GM12878 (cell line): Measurements from ENCODE around the gene KCNE4. TPM values are rescaled to one million over a fixed set of nuclear protein-coding genes. Genes with fewer than 3 reads are reported as not detected.

Experiments used
- ATAC-seq: fragments of 200-7000 bp; cut with Tn5 transposase; 3 replicates; pipeline ENCODE4 v1.9.1; 2020; ENCODE audit warnings: mild to moderate bottlenecking, moderate library complexity
- BruUV-seq: library from RNA; stranded (reverse); fragments of 400-500 nt; replicated peaks from 2 replicates; lab custom pipeline; 2021; lab: Mats Ljungman, UMichigan
- CTCF ChIA-PET: fragments of 300-600 bp; sonication (Branson Sonifier 250); formaldehyde crosslinking; extraction: SDS; loops from one replicate; lab custom pipeline; 2021; ENCODE audit warnings: inconsistent platforms; lab: Yijun Ruan, JAX
- POLR2A ChIA-PET: fragments of 350-600 bp; formaldehyde crosslinking; extraction: SDS; loops from one replicate; lab custom pipeline; 2021; ENCODE audit warnings: inconsistent platforms; lab: Charles Lee
- RAD21 ChIA-PET: fragments of 300-600 bp; sonication (Branson Sonifier 250); formaldehyde crosslinking; loops from one replicate; lab custom pipeline; 2023; ENCODE audit warnings: antibody characterized with exemption; ENCODE audit not compliant: unreplicated experiment; lab: Charles Lee
- SMC1A ChIA-PET: fragments of 300-600 bp; sonication (Branson Sonifier 250); formaldehyde crosslinking; loops from one replicate; lab custom pipeline; 2023; ENCODE audit not compliant: unreplicated experiment, uncharacterized antibody; lab: Charles Lee
- DNase-seq: peaks from one replicate; pipeline ENCODE4 v3.0.0-alpha.2; 2011; ENCODE audit warnings: low read depth, low spot score
- FAIRE-seq: peaks from 3 replicates; lab custom pipeline; 2011; peaks lifted over from hg19 to GRCh38; lab: Jason Lieb, UNC
- H2AFZ ChIP-seq: 2 replicates; pipeline ENCODE4 v1.6.0; 2011; ENCODE audit warnings: low read depth, low read length, control low read depth; ENCODE audit not compliant: control insufficient read depth
- H3K27ac ChIP-seq: 2 replicates; pipeline ENCODE4 v1.5.1; 2011; ENCODE audit warnings: control low read depth; ENCODE audit not compliant: control insufficient read depth, insufficient read depth
- H3K27me3 ChIP-seq, 2 experiments: replicated peaks in 1 of 2; 2 replicates each; pipeline versions ENCODE4 v1.6.0 to v1.6.1; 2011; ENCODE audit warnings: low read length in 1 of 2; ENCODE audit not compliant: control insufficient read depth in 2 of 2, insufficient read depth in 2 of 2
- H3K36me3 ChIP-seq, 2 experiments: 2 replicates each; pipeline ENCODE4 v1.5.1; 2011; ENCODE audit warnings: low read length in 1 of 2; ENCODE audit not compliant: control insufficient read depth in 2 of 2, insufficient read depth in 2 of 2
- H3K4me1 ChIP-seq: 2 replicates; pipeline ENCODE4 v1.6.1; 2011; ENCODE audit warnings: mild to moderate bottlenecking, low read length, moderate library complexity, mixed read lengths; ENCODE audit not compliant: control insufficient read depth, insufficient read depth
- H3K4me2 ChIP-seq: 2 replicates; pipeline ENCODE4 v1.6.0; 2011; ENCODE audit warnings: control low read depth; ENCODE audit not compliant: control insufficient read depth, insufficient read depth
- H3K4me3 ChIP-seq: fragments of 200-600 bp; sonication (generic); 2 replicates; pipeline ENCODE4 v1.5.1; 2016
- H3K79me2 ChIP-seq: 2 replicates; pipeline ENCODE4 v1.6.0; 2011; ENCODE audit warnings: low read length; ENCODE audit not compliant: control insufficient read depth, insufficient read depth
- H3K9ac ChIP-seq: 2 replicates; pipeline ENCODE4 v1.8.0; 2011; ENCODE audit warnings: low read length, control low read depth, mixed read lengths; ENCODE audit not compliant: control insufficient read depth, insufficient read depth
- H3K9me3 ChIP-seq: replicated peaks from 3 replicates; pipeline ENCODE4 v1.5.1; 2011; ENCODE audit warnings: mild to moderate bottlenecking, low read length; ENCODE audit not compliant: control insufficient read depth, insufficient read depth
- H4K20me1 ChIP-seq: 2 replicates; pipeline ENCODE4 v1.6.0; 2011; ENCODE audit not compliant: control insufficient read depth, insufficient read depth
- ESRRA ChIP-seq: IDR thresholded peaks from 2 replicates; pipeline ENCODE4 v1.6.1; 2012; ENCODE audit warnings: mild to moderate bottlenecking, low read length, improper control_type of control experiment
- MYB ChIP-seq: fragments of 150-350 bp; IDR thresholded peaks from 2 replicates; pipeline ENCODE4 v1.6.1; 2014; ENCODE audit warnings: mild to moderate bottlenecking, low read depth, low read length, borderline replicate concordance
- NFYB ChIP-seq: IDR thresholded peaks from 2 replicates; pipeline ENCODE4 v1.6.1; 2011; ENCODE audit warnings: low read depth, mild to moderate bottlenecking, low read length, improper control_type of control experiment, moderate library complexity; ENCODE audit not compliant: insufficient read depth
- PML ChIP-seq: IDR thresholded peaks from 2 replicates; pipeline ENCODE4 v1.6.1; 2012; ENCODE audit warnings: low read length, inconsistent platforms
- SIN3A ChIP-seq: IDR thresholded peaks from 2 replicates; pipeline ENCODE4 v1.6.1; 2012; ENCODE audit warnings: low read depth, low read length, improper control_type of control experiment
- SMARCA5 ChIP-seq: fragments of 450-650 bp; IDR thresholded peaks from 2 replicates; pipeline ENCODE4 v1.6.1; 2017; ENCODE audit warnings: mild to moderate bottlenecking
- WGBS: methylation state at CpG from one replicate; pipeline ENCODE4 v1.1.6; 2016; ENCODE audit warnings: low lambda C conversion rate; ENCODE audit not compliant: insufficient replicate concordance, insufficient coverage; ENCODE audit errors: missing lambda C conversion rate; 5-methylcytosine and 5-hydroxymethylcytosine counted together
- in situ Hi-C: fragments of 300-500 bp; cut with MboI; formaldehyde crosslinking; loops from 9 replicates; pipeline ENCODE4 v1.14.3; 2018; ENCODE audit warnings: mixed read lengths
- intact Hi-C: fragments of 100-400 bp; cut with micrococcal nuclease; formaldehyde crosslinking; loops from one replicate; pipeline ENCODE4 v1.14.2; 2022; ENCODE audit not compliant: unreplicated experiment
- polyA plus RNA-seq, 11 experiments: library from polyadenylated mRNA; depleted of rRNA in 4 of 11; unstranded in 6 of 11; stranded (reverse) in 5 of 11; fragments of >200 nt; fragmentation: Nextera tagmentation in 4 of 11; fragmentation: Illumina TruSeq in 1 of 11; extraction: Ambion mirVana in 4 of 11; extraction: Trizol in 1 of 11; gene quantifications; 1 replicate in 1 of 11; 2 replicates in 10 of 11; pipeline versions ENCODE4 v1.2.1 to v1.2.3, GENCODE V29; 2011 to 2016; ENCODE audit warnings: inconsistent platforms in 2 of 11, missing spikeins in 2 of 11, low read depth in 1 of 11
- total RNA-seq, 4 experiments: library from RNA; depleted of rRNA in 3 of 4; stranded (reverse); fragments of >200 nt in 3 of 4; fragmentation: Illumina TruSeq in 1 of 4; extraction: Trizol in 1 of 4; gene quantifications; 2 replicates each; pipeline versions ENCODE4 v1.2.1 to v1.2.3, GENCODE V29; 2013 to 2021
- TF ChIP-seq, protein P1 (sequence below): IDR thresholded peaks from 2 replicates; pipeline ENCODE4 v1.6.1; 2011; ENCODE audit warnings: borderline replicate concordance, low read depth, mild to moderate bottlenecking, moderate library complexity, low read length; ENCODE audit not compliant: insufficient read depth, poor library complexity, severe bottlenecking
- TF ChIP-seq, protein P2 (sequence below): IDR thresholded peaks from 2 replicates; pipeline ENCODE4 v1.6.1; 2012; ENCODE audit warnings: low read depth, low read length, improper control_type of control experiment
- TF ChIP-seq, protein P3 (sequence below): fragments of 450-650 bp; IDR thresholded peaks from 2 replicates; pipeline ENCODE4 v1.6.1; 2017; ENCODE audit warnings: mild to moderate bottlenecking, low read depth, inconsistent platforms; ENCODE audit not compliant: poor library complexity, severe bottlenecking
- TF ChIP-seq, protein P4 (sequence below): fragments of 450-650 bp; IDR thresholded peaks from 2 replicates; pipeline ENCODE4 v1.6.1; 2018; ENCODE audit warnings: borderline replicate concordance, mild to moderate bottlenecking; ENCODE audit not compliant: partially characterized antibody
- TF ChIP-seq, protein P5 (sequence below): fragments of 450-650 bp; IDR thresholded peaks from 2 replicates; pipeline ENCODE4 v1.6.1; 2017; ENCODE audit warnings: mild to moderate bottlenecking, moderate library complexity

KCNE4 gene
- total and polyA plus RNA-seq, 10 of the 15 experiments (the other 5 are each of a cell fraction or from before 2014, with no cell fraction given), result 0.30 TPM; not detected in 9

DNA sequence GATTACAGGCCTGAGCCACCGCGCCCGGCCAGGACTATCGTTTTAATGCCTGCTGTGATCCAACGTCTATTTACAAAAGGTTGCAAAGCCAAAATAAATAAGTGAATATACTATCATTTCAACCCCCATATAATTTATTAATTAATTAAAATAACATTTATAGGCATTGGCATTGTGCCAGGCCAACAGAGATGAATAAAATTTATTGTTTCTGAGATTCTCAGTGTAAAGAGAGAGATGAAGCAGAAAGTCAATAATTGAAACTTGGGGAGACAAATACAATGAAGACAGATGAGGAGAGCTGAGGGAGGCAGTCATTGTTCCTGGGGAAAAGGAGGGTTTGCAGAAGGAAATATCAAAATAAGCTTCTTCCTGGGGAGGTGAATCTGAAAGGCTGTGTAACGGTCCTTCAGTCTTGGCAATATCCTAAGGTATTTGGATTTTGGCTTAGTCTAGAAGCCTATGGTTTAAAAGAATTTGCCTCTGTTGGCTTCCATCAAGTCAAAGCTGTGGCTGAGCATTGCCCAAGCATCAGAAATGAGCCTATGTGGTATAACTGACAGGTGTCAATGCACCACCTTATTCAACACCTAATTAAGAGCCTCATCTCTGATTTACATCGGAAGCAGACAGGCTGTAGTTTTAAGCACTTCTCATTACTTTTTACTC, 31.5 kb downstream of the KCNE4 start:
- ChIA-PET CTCF (interaction anchor here (0.8 kb wide), 1 partner anchor 40 kb away, joined by 3 read pairs; no protein-coding TSS in a partner anchor), POLR2A (no interaction called here), RAD21 (no interaction called here), SMC1A (interaction anchor here (1.0 kb wide), 1 partner anchor 22 kb away, joined by 3 read pairs; no protein-coding TSS in a partner anchor)
- no peak overlapping the region for H2AFZ ChIP-seq
- intact Hi-C loops (no loop called here), in situ Hi-C loops (no loop called here)
- FAIRE-seq (no peak), ATAC-seq (no peak), DNase-seq (no peak)
- H3K27me3 ChIP-seq, result no peaks in the 10 kb centered on the region
- H3K4me2 ChIP-seq, result no peak overlapping the region
- no TSS peak for BruUV-seq
- no peaks in the 10 kb centered on the region for H3K79me2 ChIP-seq
- no peaks in the 10 kb centered on the region for H4K20me1 ChIP-seq
- WGBS, result 66% methylated on average over 7 of the region's 7 CpGs
- H3K4me3 ChIP-seq, result no peak overlapping the region
- H3K4me1 ChIP-seq, result no peaks in the 10 kb centered on the region
- H3K27ac ChIP-seq, result no peak overlapping the region
- no peak overlapping the region for H3K9ac ChIP-seq
- no peaks in the 10 kb centered on the region for H3K36me3 ChIP-seq
- H3K9me3 ChIP-seq, result no peaks in the 10 kb centered on the region
- TF ChIP-seq, protein P1, sequence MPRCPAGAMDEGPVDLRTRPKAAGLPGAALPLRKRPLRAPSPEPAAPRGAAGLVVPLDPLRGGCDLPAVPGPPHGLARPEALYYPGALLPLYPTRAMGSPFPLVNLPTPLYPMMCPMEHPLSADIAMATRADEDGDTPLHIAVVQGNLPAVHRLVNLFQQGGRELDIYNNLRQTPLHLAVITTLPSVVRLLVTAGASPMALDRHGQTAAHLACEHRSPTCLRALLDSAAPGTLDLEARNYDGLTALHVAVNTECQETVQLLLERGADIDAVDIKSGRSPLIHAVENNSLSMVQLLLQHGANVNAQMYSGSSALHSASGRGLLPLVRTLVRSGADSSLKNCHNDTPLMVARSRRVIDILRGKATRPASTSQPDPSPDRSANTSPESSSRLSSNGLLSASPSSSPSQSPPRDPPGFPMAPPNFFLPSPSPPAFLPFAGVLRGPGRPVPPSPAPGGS, result no peak
- TF ChIP-seq, protein P2, sequence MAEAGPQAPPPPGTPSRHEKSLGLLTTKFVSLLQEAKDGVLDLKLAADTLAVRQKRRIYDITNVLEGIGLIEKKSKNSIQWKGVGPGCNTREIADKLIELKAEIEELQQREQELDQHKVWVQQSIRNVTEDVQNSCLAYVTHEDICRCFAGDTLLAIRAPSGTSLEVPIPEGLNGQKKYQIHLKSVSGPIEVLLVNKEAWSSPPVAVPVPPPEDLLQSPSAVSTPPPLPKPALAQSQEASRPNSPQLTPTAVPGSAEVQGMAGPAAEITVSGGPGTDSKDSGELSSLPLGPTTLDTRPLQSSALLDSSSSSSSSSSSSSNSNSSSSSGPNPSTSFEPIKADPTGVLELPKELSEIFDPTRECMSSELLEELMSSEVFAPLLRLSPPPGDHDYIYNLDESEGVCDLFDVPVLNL, result no peak
- TF ChIP-seq NFYB (no peak), ESRRA (no peak), MYB (no peak), SIN3A (no peak), SMARCA5 (no peak), PML (no peak)
- TF ChIP-seq, protein P3, sequence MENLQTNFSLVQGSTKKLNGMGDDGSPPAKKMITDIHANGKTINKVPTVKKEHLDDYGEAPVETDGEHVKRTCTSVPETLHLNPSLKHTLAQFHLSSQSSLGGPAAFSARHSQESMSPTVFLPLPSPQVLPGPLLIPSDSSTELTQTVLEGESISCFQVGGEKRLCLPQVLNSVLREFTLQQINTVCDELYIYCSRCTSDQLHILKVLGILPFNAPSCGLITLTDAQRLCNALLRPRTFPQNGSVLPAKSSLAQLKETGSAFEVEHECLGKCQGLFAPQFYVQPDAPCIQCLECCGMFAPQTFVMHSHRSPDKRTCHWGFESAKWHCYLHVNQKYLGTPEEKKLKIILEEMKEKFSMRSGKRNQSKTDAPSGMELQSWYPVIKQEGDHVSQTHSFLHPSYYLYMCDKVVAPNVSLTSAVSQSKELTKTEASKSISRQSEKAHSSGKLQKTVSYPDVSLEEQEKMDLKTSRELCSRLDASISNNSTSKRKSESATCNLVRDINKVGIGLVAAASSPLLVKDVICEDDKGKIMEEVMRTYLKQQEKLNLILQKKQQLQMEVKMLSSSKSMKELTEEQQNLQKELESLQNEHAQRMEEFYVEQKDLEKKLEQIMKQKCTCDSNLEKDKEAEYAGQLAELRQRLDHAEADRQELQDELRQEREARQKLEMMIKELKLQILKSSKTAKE, result no peak
- TF ChIP-seq, protein P4, sequence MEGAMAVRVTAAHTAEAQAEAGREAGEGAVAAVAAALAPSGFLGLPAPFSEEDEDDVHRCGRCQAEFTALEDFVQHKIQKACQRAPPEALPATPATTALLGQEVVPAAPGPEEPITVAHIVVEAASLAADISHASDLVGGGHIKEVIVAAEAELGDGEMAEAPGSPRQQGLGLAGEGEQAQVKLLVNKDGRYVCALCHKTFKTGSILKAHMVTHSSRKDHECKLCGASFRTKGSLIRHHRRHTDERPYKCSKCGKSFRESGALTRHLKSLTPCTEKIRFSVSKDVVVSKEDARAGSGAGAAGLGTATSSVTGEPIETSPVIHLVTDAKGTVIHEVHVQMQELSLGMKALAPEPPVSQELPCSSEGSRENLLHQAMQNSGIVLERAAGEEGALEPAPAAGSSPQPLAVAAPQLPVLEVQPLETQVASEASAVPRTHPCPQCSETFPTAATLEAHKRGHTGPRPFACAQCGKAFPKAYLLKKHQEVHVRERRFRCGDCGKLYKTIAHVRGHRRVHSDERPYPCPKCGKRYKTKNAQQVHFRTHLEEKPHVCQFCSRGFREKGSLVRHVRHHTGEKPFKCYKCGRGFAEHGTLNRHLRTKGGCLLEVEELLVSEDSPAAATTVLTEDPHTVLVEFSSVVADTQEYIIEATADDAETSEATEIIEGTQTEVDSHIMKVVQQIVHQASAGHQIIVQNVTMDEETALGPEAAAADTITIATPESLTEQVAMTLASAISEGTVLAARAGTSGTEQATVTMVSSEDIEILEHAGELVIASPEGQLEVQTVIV, result no peak
- TF ChIP-seq, protein P5, sequence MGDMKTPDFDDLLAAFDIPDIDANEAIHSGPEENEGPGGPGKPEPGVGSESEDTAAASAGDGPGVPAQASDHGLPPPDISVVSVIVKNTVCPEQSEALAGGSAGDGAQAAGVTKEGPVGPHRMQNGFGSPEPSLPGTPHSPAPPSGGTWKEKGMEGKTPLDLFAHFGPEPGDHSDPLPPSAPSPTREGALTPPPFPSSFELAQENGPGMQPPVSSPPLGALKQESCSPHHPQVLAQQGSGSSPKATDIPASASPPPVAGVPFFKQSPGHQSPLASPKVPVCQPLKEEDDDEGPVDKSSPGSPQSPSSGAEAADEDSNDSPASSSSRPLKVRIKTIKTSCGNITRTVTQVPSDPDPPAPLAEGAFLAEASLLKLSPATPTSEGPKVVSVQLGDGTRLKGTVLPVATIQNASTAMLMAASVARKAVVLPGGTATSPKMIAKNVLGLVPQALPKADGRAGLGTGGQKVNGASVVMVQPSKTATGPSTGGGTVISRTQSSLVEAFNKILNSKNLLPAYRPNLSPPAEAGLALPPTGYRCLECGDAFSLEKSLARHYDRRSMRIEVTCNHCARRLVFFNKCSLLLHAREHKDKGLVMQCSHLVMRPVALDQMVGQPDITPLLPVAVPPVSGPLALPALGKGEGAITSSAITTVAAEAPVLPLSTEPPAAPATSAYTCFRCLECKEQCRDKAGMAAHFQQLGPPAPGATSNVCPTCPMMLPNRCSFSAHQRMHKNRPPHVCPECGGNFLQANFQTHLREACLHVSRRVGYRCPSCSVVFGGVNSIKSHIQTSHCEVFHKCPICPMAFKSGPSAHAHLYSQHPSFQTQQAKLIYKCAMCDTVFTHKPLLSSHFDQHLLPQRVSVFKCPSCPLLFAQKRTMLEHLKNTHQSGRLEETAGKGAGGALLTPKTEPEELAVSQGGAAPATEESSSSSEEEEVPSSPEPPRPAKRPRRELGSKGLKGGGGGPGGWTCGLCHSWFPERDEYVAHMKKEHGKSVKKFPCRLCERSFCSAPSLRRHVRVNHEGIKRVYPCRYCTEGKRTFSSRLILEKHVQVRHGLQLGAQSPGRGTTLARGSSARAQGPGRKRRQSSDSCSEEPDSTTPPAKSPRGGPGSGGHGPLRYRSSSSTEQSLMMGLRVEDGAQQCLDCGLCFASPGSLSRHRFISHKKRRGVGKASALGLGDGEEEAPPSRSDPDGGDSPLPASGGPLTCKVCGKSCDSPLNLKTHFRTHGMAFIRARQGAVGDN, result no peak
